ENCODE results near the gene SH2D5.
"Not testable (repeated sequence)": the region's sequence is repeated elsewhere in the genome, so short reads cannot be mapped to it uniquely, and the experiment has no call there.

Gene SH2D5

GRCh38 chr1:20689645-20690056, 42.9 kb downstream of the SH2D5 start:
- no peak for DNase-seq

GRCh38 chr1:20686883-20687725, 45.4 kb downstream of the SH2D5 start:
- DNase-seq: no peak

- peak; percentile 10 for DNase-seq
Observed at GRCh38 chr1:20685741-20686140, 46.8 kb downstream of the SH2D5 start.

- DNase-seq: peak; percentile 36
Observed at GRCh38 chr1:20685099-20685662, 47.3 kb downstream of the SH2D5 start.

- no peak for DNase-seq
Observed at GRCh38 chr1:20684651-20685050, 47.9 kb downstream of the SH2D5 start.

GRCh38 chr1:20684050-20684620, 48.4 kb downstream of the SH2D5 start:
- peak; percentile 14 for DNase-seq

- DNase-seq: no peak
Observed at GRCh38 chr1:20683614-20684013, 48.9 kb downstream of the SH2D5 start.

GRCh38 chr1:20682571-20683236, 49.8 kb downstream of the SH2D5 start:
- peak; percentile 30 for DNase-seq

- no peak for DNase-seq
Observed at GRCh38 chr1:20681999-20682398, 50.5 kb downstream of the SH2D5 start.

- DNase-seq: no peak
Observed at GRCh38 chr1:20680269-20680668, 52.2 kb downstream of the SH2D5 start.

GRCh38 chr1:20678599-20678998, 53.9 kb downstream of the SH2D5 start:
- peak; percentile 29 for DNase-seq

- DNase-seq: not testable (repeated sequence)
Observed at GRCh38 chr1:20673626-20674025, 58.9 kb downstream of the SH2D5 start.

GRCh38 chr1:20672265-20672632, 60.3 kb downstream of the SH2D5 start:
- no peak for DNase-seq

- DNase-seq: no peak
Observed at GRCh38 chr1:20670936-20671335, 61.6 kb downstream of the SH2D5 start.
